ENCODE measurements around the gene VSIG8.

The VSIG8 gene

GRCh38 chr1:159884296-159884695 lies 21.8 kb upstream of the VSIG8 start:
- no peak overlapping the region for H3K9ac ChIP-seq
- no peaks in the 10 kb centered on the region for H3K36me3 ChIP-seq
- no peak overlapping the region for H3K4me2 ChIP-seq
- H3K9me3 ChIP-seq, result no peaks in the 10 kb centered on the region
- peaks cover under 1% of the 10 kb centered on the region; the same call in 1 of the 2 replicates for H3K4me1 ChIP-seq
- H3K27ac ChIP-seq, result no peak overlapping the region
- H3K27me3 ChIP-seq, result no peaks in the 10 kb centered on the region
- no peak overlapping the region for H3K4me3 ChIP-seq
- no peak for TF ChIP-seq Cebpa-rat (IDR thresholded peaks at IDR 0.05)
- H4K20me1 ChIP-seq, result no peaks in the 10 kb centered on the region

- Histone ChIP-seq H3K4me2 (no peak overlapping the region), H3K27ac (no peak overlapping the region), H3K9ac (no peak overlapping the region), H3K4me1 (no peaks in the 10 kb centered on the region), H4K20me1 (no peaks in the 10 kb centered on the region), H3K27me3 (no peaks in the 10 kb centered on the region), H3K4me3 (no peak overlapping the region), H3K9me3 (no peaks in the 10 kb centered on the region), H3K36me3 (no peaks in the 10 kb centered on the region)
- TF ChIP-seq Cebpa-rat (IDR thresholded peaks at IDR 0.05), result no peak
Measured at GRCh38 chr1:159883134-159883533, 20.7 kb upstream of the VSIG8 start.

GRCh38 chr1:159882527-159882862 lies 20.0 kb upstream of the VSIG8 start:
- TF ChIP-seq Cebpa-rat (IDR thresholded peaks at IDR 0.05), result no peak
- Histone ChIP-seq H4K20me1 (no peaks in the 10 kb centered on the region), H3K27ac (no peak overlapping the region), H3K4me3 (no peak overlapping the region), H3K27me3 (no peaks in the 10 kb centered on the region), H3K4me1 (no peaks in the 10 kb centered on the region), H3K4me2 (no peak overlapping the region), H3K36me3 (no peaks in the 10 kb centered on the region), H3K9ac (no peak overlapping the region), H3K9me3 (no peaks in the 10 kb centered on the region)

GRCh38 chr1:159881622-159882526 lies 19.4 kb upstream of the VSIG8 start:
- Histone ChIP-seq H3K9ac (no peak overlapping the region), H3K4me2 (no peak overlapping the region), H3K4me1 (no peaks in the 10 kb centered on the region), H3K4me3 (no peak overlapping the region), H3K9me3 (no peaks in the 10 kb centered on the region), H3K27me3 (no peaks in the 10 kb centered on the region), H3K36me3 (no peaks in the 10 kb centered on the region), H3K27ac (no peak overlapping the region), H4K20me1 (no peaks in the 10 kb centered on the region)
- TF ChIP-seq Cebpa-rat (IDR thresholded peaks at IDR 0.05), result no peak

- H3K4me3 ChIP-seq, result no peak overlapping the region
- no peak for TF ChIP-seq Cebpa-rat (IDR thresholded peaks at IDR 0.05)
- H3K4me2 ChIP-seq, result no peak overlapping the region
- H3K9ac ChIP-seq, result no peak overlapping the region
- no peaks in the 10 kb centered on the region for H3K9me3 ChIP-seq
- no peaks in the 10 kb centered on the region for H3K36me3 ChIP-seq
- H3K27ac ChIP-seq, result no peak overlapping the region
- H3K27me3 ChIP-seq, result no peaks in the 10 kb centered on the region
- H4K20me1 ChIP-seq, result no peaks in the 10 kb centered on the region
- H3K4me1 ChIP-seq, result no peaks in the 10 kb centered on the region
Measured at GRCh38 chr1:159880430-159880829, 18.0 kb upstream of the VSIG8 start.

- Histone ChIP-seq H3K27me3 (no peaks in the 10 kb centered on the region), H3K4me3 (no peak overlapping the region), H4K20me1 (no peaks in the 10 kb centered on the region), H3K27ac (no peak overlapping the region), H3K9ac (no peak overlapping the region), H3K4me1 (no peaks in the 10 kb centered on the region), H3K4me2 (no peak overlapping the region), H3K36me3 (no peaks in the 10 kb centered on the region), H3K9me3 (no peaks in the 10 kb centered on the region)
- no peak for TF ChIP-seq Cebpa-rat (IDR thresholded peaks at IDR 0.05)
Measured at GRCh38 chr1:159879977-159880376, 17.5 kb upstream of the VSIG8 start.

GRCh38 chr1:159879136-159879535 lies 16.7 kb upstream of the VSIG8 start:
- no peak overlapping the region for H3K4me3 ChIP-seq
- no peak for TF ChIP-seq Cebpa-rat (IDR thresholded peaks at IDR 0.05)
- no peaks in the 10 kb centered on the region for H3K4me1 ChIP-seq
- H3K9ac ChIP-seq, result no peak overlapping the region
- no peaks in the 10 kb centered on the region for H3K36me3 ChIP-seq
- no peaks in the 10 kb centered on the region for H3K9me3 ChIP-seq
- H3K4me2 ChIP-seq, result no peak overlapping the region
- no peaks in the 10 kb centered on the region for H4K20me1 ChIP-seq
- no peaks in the 10 kb centered on the region for H3K27me3 ChIP-seq
- H3K27ac ChIP-seq, result no peak overlapping the region

- no peaks in the 10 kb centered on the region for H3K9me3 ChIP-seq
- H3K4me1 ChIP-seq, result no peaks in the 10 kb centered on the region
- TF ChIP-seq Cebpa-rat (IDR thresholded peaks at IDR 0.05), result no peak
- H3K4me2 ChIP-seq, result no peak overlapping the region
- H4K20me1 ChIP-seq, result no peaks in the 10 kb centered on the region
- no peak overlapping the region for H3K9ac ChIP-seq
- H3K36me3 ChIP-seq, result no peaks in the 10 kb centered on the region
- no peak overlapping the region for H3K27ac ChIP-seq
- H3K4me3 ChIP-seq, result no peak overlapping the region
- no peaks in the 10 kb centered on the region for H3K27me3 ChIP-seq
Measured at GRCh38 chr1:159877695-159878444, 15.4 kb upstream of the VSIG8 start.

GRCh38 chr1:159873530-159874143 lies 11.2 kb upstream of the VSIG8 start:
- no peak for TF ChIP-seq Cebpa-rat (IDR thresholded peaks at IDR 0.05)
- no peak overlapping the region for H3K4me3 ChIP-seq
- no peak overlapping the region for H3K27ac ChIP-seq
- no peak overlapping the region for H3K4me2 ChIP-seq
- no peaks in the 10 kb centered on the region for H3K9me3 ChIP-seq
- H3K36me3 ChIP-seq, result no peaks in the 10 kb centered on the region
- no peaks in the 10 kb centered on the region for H3K4me1 ChIP-seq
- H3K9ac ChIP-seq, result no peak overlapping the region
- H3K27me3 ChIP-seq, result no peaks in the 10 kb centered on the region
- no peaks in the 10 kb centered on the region for H4K20me1 ChIP-seq

GRCh38 chr1:159872891-159873290 lies 10.4 kb upstream of the VSIG8 start:
- H3K9me3 ChIP-seq, result no peaks in the 10 kb centered on the region

More at GRCh38 chr1:159872891-159873290, 10.4 kb upstream of the VSIG8 start:
- Histone ChIP-seq H3K4me1 (no peaks in the 10 kb centered on the region), H3K9ac (no peak overlapping the region), H3K27ac (no peak overlapping the region), H3K4me2 (no peak overlapping the region), H3K4me3 (no peak overlapping the region), H3K36me3 (no peaks in the 10 kb centered on the region), H4K20me1 (no peaks in the 10 kb centered on the region), H3K27me3 (no peaks in the 10 kb centered on the region)
- no peak for TF ChIP-seq Cebpa-rat (IDR thresholded peaks at IDR 0.05)
